Stimulated activated CD8-positive, alpha-beta memory T cell treated with anti-CD3 and anti-CD28 coated beads, Interleukin-7, amount 100 ng/mL, for 48 hours (primary cell): ENCODE data around the gene SH3RF3.

Experiments used
- DNase-seq, 2 donors: peaks; one replicate each; pipeline ENCODE4 v3.0.0-alpha.2; 2020; ENCODE audit warnings: low read depth in 1 of 2; ENCODE audit errors: extremely low read depth in 1 of 2

SH3RF3 gene

DNA sequence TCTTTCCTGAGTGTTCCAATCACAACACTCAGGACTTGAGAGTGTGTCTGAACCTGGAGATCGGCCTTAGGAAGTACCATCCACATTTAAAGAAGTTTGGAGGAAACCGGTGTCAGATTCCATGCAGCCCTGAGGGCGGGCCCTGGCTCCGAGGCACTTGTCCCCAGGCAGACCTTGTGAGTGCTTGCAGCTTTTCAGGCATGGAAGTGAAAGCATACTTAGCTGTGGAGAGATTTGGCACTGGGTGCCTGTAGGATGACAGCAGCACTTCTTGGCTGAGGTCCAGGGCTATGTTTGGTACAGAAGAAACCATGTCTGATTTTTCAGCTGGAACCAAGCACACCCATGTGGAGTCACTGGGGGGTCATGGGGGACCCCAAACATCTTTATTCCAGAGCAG lies 253.9 kb downstream of the SH3RF3 start:
- no peak for DNase-seq

DNA sequence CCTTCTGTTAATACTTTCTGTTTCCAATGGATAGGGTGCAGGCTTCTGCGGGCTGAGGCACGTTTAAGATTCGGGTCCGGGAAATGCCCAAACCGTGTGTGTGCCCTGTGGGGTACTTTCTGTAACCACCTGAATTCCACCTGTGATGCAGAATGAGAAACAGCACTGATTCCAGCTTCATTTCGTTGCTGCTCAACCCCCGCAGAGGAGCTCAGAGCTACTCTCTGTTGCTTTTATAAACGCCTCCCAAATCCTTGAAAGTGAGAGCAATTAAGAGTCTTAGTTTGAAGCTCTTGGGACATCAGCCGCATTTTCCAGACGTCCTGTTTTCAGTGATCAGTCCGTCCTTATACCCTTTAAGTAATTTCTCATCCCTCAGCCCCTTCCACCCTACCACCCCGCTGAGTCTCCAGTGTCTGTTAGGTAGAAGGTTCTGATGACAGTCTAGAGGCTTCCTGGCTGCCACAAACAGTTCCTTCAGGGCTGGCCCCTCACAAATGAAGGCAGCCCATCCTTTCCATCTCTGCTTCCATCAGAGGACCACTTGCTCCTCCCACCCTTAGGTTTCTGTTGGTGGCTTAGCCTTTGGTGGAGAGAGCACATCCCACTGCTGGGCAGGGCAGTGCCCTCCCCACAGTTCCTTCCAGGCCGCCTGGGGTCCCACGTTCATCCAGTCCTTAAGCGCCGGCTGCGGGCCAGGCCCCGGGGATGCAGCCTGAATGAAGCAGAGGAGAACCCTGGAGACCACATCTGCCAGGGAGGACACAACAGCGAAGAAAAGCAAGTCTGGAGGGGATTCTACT lies 254.7 kb downstream of the SH3RF3 start:
- no peak for DNase-seq

DNA sequence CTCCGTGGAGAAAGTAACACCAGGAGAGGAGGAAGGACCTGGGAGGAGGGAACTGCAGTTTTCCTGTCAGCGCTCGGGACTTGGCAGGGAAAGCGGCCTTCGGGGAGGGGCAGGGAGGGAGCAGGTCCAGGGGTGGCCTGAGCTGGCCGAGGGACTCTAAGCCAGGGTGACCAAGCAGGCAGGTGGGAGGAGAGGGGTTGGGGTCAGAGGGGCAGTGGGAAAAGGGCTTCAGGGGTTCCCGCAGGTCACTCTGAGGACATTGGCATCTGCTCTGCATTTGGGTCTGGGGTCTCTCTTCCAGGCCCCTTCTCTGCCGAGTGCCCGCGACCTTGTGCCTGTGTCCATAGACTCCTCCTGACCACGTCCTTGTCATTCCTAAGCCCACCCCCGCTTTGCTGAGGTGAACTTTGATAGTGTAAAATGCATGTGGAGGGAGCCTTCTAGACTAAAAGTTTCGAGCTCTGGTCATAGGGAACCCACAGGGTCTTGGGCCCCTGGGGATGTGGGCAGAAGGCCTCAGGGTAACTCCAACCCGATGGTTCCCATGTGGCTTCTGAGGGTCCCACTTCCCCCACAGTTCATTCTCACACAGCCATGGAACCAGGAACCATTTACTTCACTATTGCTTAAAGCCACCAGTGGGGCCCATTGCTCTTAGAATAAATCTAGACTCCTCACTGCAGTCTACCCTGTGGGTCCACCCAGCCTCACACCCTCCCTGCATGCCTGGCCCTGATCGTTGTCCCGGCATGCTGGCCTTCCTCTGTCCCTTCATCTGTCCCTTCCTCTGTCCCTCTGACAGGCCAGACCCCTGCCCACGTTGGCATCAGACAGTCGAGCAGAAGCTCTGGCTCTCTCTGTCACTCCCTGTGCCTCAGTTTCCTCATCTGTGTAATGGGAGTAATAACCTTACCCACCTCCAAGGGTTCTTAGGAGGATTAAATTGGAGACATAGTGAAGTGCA lies 255.6 kb downstream of the SH3RF3 start:
- DNase-seq, result no peak

DNA sequence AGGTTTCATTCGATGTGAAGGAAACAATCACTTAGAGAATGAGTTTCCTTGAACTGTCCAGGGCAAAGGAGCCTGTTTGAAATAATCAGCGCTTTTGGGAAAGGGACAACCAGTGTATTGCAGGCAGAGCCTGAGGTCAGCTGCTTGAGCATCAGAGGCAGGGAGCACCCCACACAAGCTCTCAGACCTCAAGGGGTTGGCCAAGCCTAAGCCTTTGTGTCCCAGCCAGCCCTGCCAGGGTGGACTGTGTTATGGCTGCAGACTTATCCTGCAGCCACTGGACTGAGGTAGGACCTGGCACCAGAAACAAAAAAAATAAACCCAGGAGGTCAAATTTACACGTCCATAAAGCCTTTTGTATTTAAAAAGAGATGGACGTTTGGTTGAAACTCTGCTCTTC lies 256.5 kb downstream of the SH3RF3 start:
- no peak for DNase-seq

DNA sequence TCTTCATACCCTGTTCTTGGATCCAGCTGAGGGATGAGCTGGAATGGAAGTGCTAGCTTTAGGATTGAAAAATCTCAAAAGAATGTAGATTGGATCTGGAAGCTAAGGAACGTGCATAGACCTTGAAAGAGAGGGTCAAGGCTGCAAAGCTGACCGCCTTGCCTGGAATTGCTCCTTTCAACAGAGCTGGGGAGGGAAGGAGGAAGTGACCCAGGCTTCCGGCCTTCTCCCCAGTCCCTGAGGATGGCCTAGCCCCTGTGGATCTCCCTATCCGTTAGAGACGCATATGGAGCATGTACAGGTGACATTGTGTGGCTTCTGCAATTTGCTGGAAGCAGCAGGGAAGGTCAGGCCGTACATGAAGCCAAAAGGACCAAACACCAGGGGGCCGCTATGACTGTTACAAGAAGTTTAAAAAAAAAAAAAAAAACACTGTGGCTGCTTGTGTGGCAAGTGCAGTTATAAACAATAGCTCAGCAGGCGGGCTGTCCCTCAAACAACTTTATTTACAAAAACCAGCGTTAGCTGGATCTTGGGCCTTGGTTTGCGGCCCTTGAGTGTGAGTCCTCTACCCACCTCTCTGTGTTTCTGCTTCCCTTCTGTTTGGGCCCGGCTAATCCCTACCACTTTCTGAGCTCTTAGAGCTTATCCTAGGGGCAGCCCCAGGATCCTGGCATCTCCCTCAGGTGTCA lies 257.1 kb downstream of the SH3RF3 start:
- no peak for DNase-seq

DNA sequence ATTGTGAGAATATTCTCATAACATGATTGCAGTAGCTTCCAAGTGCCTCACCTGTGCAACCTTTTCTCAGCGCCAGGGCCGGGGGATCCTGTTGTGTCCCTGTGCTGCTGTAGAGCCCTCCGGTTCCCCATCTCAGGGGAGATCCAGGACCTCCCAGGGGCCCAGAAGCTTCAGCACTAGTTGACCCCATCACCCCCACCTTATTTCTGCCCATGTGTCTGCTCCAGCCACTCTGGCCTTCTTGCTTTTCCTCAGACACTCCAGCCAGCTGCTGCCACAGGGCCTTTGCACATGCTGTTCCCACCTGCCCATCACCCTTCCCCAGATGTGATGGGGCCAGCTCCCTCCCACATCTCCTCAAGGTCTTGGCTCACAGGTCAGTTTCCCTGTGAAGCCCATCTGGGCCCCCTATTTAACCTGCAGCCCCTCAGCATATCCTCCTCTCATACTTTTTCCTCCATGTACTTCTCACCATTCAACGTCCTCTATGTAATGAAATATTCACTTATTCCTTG lies 258.3 kb downstream of the SH3RF3 start:
- no peak for DNase-seq

DNA sequence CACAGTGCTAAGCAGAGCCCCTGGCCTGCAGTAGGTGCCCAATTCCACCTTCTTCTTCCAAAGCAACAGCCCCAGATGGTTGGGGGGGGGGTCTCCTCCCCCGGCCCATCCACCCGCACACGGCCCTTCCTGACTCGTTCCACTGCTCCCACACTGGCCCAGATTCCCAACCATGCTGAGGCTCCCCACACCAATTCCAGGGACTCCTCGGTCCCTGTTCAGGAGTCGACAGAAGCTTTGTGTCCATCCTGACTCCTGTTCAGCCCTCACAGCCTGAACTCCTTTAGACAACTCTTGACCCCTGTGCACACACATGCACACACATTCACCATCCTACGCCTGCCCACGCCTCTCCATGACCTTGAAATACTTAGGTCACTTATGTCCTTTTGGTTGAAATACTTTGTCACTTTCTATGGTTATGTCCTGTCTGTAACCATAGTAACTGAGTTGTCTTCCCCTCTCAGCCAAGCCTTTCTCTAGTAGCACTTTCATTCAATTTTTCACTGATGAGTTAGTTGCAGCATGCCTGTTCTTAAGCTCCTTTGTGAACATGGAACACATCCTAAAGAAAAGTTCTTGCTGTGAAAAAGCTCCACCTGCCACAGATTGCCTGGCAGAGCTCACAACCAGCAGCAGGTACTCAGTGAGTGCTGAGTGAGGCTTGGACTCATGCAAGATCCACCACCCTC lies 258.9 kb downstream of the SH3RF3 start:
- no peak for DNase-seq

DNA sequence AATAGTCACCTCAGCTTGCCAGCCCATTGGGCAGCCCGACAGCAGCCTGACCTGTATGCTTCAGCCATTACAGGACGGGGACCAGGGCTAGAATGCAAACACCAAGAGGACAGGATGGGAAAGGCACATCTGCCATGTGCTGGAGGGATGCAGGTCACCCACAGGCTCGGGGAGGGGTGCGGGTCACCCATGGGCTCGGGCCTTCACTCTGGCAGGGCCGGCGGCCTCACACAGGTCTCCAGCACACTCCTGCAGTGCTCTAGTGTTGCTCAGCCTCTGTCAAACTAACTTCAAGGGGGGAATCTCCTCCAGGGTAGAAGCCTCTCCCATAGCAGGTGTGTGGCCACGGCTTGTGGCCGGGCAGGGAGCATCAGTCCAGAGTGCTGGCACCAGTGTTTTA lies 262.2 kb downstream of the SH3RF3 start:
- no peak for DNase-seq

DNA sequence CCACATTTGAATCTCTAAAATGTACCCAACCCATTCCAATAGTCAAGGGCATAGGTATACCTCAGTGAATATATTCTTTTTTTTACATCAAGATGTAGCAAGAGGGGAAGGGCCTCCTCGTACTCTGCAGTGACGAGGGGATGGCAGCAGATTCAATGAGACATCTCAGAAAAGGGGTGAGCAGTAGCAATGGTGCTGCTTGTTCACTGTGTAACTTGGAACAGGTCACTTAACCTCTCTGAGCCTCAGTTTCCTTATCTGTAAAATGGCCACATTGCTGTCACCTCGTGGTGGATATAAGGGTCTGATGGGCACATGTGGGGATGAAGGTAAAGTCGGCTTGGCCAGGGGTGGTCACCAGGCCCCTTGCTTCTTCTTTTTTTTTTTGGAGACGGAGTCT lies 263.1 kb downstream of the SH3RF3 start:
- DNase-seq, result no peak

DNA sequence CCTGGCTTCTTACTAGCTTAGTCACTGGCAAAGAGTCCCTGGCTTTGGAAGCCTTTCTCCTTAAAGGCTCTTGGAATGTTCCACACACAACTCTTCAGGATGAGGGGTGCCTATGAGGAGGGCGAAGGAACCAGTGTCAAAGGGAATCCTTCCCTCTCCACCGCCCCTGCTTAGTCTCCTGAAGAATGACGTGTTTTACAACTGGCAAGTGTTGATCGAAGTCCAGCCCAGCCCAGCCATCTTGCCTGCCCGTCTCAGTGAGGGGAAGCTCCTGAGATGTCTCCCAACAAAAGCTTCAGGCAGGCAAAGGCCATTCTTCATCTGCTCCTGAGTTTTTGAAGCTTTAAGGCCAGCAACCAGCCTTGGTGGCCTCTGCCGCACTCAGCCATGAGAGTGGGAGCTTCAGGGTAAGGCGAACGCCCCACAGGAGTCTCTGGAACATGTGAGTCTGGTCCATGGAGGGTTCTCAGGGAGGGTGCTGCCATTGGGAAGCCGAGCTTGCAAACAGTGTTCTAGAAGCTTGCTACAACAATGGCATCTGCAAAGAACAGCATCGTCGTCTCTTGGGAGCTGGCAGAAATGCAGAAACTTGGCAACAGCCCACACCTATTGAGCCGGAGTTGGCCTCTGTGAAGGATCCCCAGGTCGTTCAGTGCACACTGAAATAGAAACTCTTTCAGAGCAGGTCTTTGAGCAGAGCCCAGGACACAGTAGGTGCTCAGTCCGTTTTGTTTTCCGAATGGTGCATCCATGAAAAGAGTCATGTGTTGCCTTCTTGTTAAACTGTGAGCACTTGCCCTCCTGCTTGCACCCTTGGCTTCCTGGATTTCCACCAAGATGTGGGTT lies 264.0 kb downstream of the SH3RF3 start:
- no peak for DNase-seq

DNA sequence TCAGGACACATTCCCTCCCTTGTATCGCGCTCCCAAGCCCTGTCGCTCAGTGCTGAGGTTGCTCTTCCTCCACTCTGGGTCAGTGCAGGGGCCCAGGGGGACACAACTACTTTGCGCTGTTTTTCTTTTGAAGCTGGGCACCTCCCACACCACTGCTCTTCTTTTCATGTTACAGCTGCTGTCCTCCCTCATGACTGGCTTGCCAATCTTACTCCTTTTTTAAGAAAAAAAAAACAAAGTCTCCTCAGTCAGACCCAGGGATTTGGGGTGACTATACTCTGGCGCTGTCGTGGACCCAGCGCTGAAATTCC lies 264.6 kb downstream of the SH3RF3 start:
- DNase-seq, result no peak

DNA sequence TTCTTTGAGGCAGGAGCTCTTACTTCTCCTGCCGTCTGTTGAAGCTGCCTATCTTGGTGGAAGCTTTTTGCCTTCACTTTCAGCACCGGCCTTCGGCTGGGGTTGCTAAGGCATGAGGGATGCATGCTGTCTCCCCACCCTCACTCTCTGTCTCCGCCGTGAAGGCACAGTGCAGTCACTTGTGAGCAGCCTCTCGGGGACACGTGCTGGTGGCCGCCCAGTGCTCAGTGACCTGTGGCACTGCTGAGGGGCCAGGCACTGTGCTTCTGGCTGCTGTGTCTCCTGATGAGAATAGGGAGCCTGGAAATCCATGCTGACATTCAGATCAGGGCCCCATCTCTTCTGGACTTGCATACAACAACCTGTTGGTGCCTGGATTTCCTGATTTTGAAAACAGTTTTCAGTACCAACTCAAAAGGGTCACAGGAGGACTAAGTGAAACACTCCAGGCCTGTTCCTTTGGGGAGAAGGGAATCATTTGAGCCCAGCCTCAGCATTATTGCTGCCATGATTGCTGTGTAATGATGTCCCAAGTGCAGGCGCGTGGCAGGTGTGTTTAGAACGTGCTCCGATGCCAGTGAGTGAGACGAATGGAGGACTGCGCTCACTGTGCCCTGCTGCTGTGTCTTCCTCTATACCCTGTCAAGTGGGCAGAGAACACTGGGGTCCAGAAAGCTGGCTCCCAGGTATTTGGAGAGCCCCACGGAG lies 266.6 kb downstream of the SH3RF3 start:
- DNase-seq, result no peak

DNA sequence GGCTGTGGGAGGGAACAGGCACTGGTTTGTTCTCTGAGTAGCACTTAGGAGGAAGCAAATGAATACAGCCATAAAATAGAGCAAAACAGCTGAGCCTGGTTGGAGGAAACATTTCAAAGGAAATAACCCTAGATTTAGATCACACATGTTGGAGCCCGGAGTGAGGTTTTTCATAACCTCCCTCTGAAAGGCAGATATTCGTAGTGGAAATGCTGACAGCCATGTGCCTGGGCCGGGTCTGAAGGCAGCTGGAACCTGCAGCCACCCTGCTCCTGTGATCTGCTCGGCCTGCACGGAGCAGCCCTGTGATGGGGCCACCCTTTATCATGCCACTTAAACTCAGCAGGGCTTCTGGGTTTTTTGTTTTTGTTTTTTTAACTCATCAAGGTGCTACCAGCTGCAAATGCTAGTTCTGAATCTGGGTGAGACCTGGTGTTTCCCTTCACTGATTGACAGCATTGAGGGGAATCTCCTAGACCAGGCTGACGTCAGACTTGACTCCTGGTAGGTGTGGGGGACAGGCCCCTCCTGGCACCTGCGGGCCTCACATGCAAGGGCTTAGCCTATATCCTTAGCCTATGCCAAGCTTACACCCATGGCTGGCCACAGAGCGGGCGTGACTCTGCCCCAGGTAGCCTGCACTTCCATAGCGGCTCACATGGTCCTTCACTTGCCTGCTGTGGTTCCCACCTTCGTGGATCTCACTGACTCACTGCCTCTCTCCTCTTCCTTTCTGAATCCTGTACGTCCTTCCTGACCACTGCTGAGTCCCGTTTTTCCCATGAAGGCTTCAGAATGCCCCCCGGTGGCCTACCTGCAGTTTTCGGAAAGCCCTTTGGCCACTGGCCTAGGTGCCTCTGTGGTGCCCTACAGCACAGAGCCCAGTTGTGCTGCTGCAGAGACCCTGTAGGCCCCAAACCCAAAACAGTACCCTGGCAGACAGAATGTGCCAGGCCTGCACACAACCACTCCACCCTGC lies 267.5 kb downstream of the SH3RF3 start:
- DNase-seq, result no peak

DNA sequence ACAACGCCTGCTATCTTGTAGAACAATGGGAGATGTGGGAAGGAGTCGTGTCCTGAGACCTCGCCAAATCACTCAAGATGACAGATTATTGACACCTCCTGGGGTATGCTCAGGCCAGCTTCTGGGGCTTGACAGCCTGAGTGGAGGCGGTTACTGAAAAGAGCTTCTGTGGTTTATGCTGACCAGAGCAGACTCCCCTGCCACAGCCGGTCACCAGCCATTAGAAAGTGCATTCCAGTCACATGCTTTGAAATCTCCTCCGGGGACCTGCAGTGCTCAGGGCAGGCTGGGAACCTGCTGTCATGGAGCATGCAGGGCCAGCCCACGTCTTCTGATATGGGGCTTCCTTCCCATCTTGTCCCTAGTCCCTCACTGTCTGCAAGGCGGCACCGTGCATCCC lies 268.9 kb downstream of the SH3RF3 start:
- no peak for DNase-seq

DNA sequence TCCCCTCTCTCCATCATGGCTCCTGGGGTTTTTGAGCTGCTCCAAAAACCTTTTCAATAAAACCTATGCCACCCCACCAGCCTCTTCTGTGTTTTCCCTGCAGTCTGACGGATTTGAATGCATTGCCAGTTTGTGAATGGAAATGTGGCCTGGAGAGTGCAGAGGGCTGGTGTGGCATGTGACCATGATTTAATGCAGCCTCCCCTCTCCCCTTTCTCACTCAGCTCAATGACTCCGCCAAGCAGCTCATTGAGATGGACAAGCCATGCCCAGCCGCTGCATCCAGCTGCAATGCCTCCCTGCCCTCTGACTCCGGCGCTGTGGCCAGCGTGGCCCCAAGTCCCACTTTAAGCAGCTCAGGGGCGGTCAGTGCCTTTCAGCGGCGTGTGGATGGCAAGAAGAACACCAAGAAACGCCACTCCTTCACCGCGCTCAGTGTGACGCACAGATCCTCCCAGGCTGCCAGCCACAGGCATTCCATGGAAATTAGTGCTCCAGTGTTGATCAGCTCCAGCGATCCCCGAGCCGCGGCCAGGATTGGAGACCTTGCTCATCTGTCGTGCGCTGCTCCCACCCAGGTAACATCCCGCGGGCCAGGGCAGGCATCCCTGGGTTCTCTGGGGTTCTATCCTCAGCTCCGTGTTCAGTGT lies 269.5 kb downstream of the SH3RF3 start:
- no peak for DNase-seq

DNA sequence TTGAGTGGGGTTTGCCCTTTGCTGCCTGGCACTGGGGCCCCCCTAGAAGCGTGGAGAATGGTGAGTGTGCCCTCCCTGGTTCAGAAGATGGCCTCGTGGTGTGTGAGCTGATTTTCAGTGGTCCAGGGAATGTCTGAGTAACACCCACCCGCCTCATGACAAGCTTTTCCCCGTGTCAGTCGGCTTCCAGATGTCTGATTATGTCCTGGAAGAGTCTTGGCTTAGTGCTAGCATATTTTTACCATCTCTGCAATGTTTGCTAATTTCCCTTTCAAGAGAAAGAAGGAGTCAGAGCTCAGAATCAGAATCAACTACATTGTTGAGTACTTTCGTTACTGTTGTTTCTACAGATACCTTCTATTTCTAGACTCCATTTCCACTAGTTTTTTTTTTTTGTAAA lies 270.1 kb downstream of the SH3RF3 start:
- DNase-seq, result no peak

DNA sequence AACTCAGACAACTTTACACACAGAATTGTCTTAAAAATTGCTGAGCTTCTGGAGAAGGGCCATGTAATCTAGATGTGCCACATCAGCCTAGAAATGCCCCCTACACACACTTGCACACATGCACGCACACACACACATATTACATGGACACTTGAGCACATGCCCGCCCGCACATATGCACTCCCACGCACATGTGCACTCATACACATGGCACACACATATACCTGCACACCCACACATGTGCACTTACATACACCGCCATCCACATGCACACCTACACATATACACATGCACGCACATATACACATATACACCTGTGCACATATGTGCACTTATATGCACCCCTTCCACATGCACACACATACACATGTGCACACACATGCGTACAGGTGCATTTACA lies 271.1 kb downstream of the SH3RF3 start:
- no peak for DNase-seq

DNA sequence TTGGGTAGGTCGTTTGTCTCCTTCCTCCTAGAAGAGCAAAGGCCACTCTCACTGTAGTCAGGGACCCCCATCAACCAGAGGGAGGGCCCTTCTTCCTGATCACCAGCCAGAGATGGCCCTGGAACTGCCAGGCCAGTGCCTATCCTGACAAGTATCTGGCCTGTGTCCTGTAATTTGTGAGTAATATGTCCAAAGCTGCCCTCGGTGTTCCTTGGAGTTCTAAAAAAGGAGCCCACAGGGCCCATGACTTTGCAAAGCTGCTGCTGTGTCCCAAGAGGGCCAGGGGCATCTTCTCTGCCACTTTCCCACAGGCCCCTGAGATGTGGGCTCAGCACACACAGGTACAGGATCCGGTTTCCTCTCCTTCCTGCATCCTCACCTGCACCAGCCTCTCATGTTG lies 272.4 kb downstream of the SH3RF3 start:
- no peak for DNase-seq
